Transverse colon (tissue), 4 donors: Measurements from ENCODE around the gene PROZ. TPM values are rescaled to one million over a fixed set of nuclear protein-coding genes. Genes with fewer than 3 reads are reported as not detected.

Experiments used
- DNase-seq: peaks from one replicate; pipeline ENCODE4 v3.0.0-alpha.2; 2019
- H3K27ac ChIP-seq, 4 donors: fragments of 200-600 bp; sonication (generic); 2 replicates each; pipeline ENCODE4 v1.5.1; 2016 to 2018; ENCODE audit warnings: inconsistent platforms in 4 of 4
- H3K27me3 ChIP-seq: fragments of 200-600 bp; sonication (generic); 2 replicates; pipeline ENCODE4 v1.5.1; 2017; ENCODE audit warnings: inconsistent platforms
- H3K36me3 ChIP-seq, 4 donors: fragments of 200-600 bp; sonication (generic); 2 replicates each; pipeline ENCODE4 v1.5.1; 2017 to 2019; ENCODE audit warnings: inconsistent platforms in 4 of 4
- H3K4me1 ChIP-seq, 4 donors: fragments of 200-600 bp; sonication (generic); 2 replicates each; pipeline ENCODE4 v1.5.1; 2017 to 2020; ENCODE audit warnings: inconsistent platforms in 4 of 4
- H3K4me3 ChIP-seq, 4 donors: fragments of 200-600 bp; sonication (generic); 1 replicate in 1 of 4; 2 replicates in 3 of 4; pipeline versions ENCODE4 v1.5.1 to v1.6.1; 2017 to 2019; ENCODE audit warnings: inconsistent platforms in 4 of 4
- H3K9me3 ChIP-seq, 2 donors: fragments of 200-600 bp; sonication (generic); 2 replicates each; pipeline ENCODE4 v1.5.1; 2017 to 2019; ENCODE audit warnings: inconsistent platforms in 2 of 2
- EP300 ChIP-seq: sonication (generic); formaldehyde crosslinking; IDR thresholded peaks from one replicate; pipeline ENCODE4 v1.6.1; 2017; ENCODE audit warnings: antibody characterized with exemption, low read depth
- POLR2A ChIP-seq: fragments of 450-650 bp; IDR thresholded peaks from one replicate; pipeline ENCODE4 v1.6.1; 2016; ENCODE audit warnings: antibody characterized with exemption, mild to moderate bottlenecking, moderate library complexity
- POLR2AphosphoS5 ChIP-seq, 3 donors: sonication (generic); formaldehyde crosslinking; IDR thresholded peaks; one replicate each; pipeline ENCODE4 v1.6.1; 2016; ENCODE audit warnings: antibody characterized with exemption in 3 of 3
- WGBS, 2 donors: methylation state at CpG; one replicate each; pipeline ENCODE4 v1.1.5; 2018; ENCODE audit warnings: low coverage in 1 of 2; 5-methylcytosine and 5-hydroxymethylcytosine counted together
- in situ Hi-C, 4 donors: fragments of 200-750 bp; cut with MboI; loops; one replicate each; pipeline versions ENCODE4 v1.15.0 to v1.15.1; 2017; ENCODE audit warnings: low sequenced_read_pairs in 3 of 4, low pct_ligation_motif_present in 1 of 4, low pct_unique_long_range_greater_than_20kb in 1 of 4
- intact Hi-C: fragments of 100-400 bp; cut with DNase I; formaldehyde crosslinking; loops from one replicate; pipeline ENCODE4 v1.15.1; 2023; ENCODE audit warnings: low total_unique reads
- total RNA-seq, 4 donors: library from RNA; depleted of rRNA; stranded (reverse); fragments of >200 nt; gene quantifications; one replicate each; pipeline ENCODE4 v1.1.0, GENCODE V29; 2016
- TF ChIP-seq, protein P1 (sequence below), 5 experiments: fragments of 200-600 bp in 3 of 5; fragments of 450-650 bp in 2 of 5; sonication (generic) in 3 of 5; IDR thresholded peaks; 1 replicate in 2 of 5; 2 replicates in 3 of 5; pipeline ENCODE4 v1.5.1; 2016 to 2017; ENCODE audit warnings: antibody characterized with exemption in 5 of 5, inconsistent platforms in 3 of 5, mild to moderate bottlenecking in 2 of 5, moderate library complexity in 1 of 5

The PROZ gene
- total RNA-seq, 4 donors from 2014 or later: not detected

GRCh38 chr13:113207460-113207859, 49.0 kb downstream of the PROZ start:
- 37 to 39% methylated on average over 3 of the region's 3 CpGs for WGBS, 2 donors
- intact Hi-C loops: no loop called here
- Histone ChIP-seq H3K27me3 (no peaks in the 10 kb centered on the region), H3K4me1 (peaks cover 30 to 71% (median 42%) of the 10 kb centered on the region in 4 donors), H3K27ac (peak overlapping the region; percentile 99 to 100 (median 100)), H3K4me3 (peak overlapping the region in 3 of 4 donors; percentile 97 to 98 (median 98)), H3K36me3 (no peaks in the 10 kb centered on the region), H3K9me3 (no peaks in the 10 kb centered on the region)
- in situ Hi-C loops: no loop called here
- no peak for DNase-seq
- no peak for TF ChIP-seq POLR2AphosphoS5 (IDR thresholded peaks at IDR 0.05)
- no peak for TF ChIP-seq EP300
- no peak for TF ChIP-seq POLR2A
- TF ChIP-seq, protein P1, sequence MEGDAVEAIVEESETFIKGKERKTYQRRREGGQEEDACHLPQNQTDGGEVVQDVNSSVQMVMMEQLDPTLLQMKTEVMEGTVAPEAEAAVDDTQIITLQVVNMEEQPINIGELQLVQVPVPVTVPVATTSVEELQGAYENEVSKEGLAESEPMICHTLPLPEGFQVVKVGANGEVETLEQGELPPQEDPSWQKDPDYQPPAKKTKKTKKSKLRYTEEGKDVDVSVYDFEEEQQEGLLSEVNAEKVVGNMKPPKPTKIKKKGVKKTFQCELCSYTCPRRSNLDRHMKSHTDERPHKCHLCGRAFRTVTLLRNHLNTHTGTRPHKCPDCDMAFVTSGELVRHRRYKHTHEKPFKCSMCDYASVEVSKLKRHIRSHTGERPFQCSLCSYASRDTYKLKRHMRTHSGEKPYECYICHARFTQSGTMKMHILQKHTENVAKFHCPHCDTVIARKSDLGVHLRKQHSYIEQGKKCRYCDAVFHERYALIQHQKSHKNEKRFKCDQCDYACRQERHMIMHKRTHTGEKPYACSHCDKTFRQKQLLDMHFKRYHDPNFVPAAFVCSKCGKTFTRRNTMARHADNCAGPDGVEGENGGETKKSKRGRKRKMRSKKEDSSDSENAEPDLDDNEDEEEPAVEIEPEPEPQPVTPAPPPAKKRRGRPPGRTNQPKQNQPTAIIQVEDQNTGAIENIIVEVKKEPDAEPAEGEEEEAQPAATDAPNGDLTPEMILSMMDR (IDR thresholded peaks at IDR 0.05): no peak

DNA sequence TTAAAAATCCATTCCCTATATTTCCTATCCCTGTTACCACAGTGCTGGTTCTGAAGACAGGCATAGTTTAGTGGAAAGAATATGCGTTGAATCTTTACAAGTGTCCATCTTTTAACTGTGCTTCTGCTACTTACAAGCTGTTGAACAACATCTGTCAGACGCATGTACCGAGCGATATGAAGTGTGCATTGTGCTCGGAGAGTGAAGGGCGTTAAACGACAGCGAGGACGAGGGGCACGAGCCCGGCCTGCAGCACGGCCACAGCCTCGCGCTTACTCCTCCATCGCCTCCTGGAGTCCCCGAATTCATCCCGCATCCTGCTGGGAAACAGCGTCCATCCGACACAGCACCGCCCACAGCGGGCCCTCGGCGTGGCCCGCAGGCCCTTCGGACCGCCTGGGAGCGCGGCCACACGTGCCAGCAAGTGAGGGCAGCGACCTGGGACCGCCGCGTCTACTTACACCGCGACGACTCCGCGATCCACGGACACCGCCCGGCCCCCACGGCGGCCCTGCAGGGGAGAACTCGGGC, 49.5 kb downstream of the PROZ start:
- in situ Hi-C loops: no loop called here
- WGBS, 2 donors: 0 to 2% methylated on average over 1 to 31 of the region's 44 CpGs

GRCh38 chr13:113208421-113209335, 50.2 kb downstream of the PROZ start, which contains the start of gene PCID2:
PCID2 (minus strand) TSS chr13:113208669; CDS start chr13:113208634, 35 bp downstream.
- no peaks in the 10 kb centered on the region for H3K9me3 ChIP-seq
- intact Hi-C loops: no loop called here
- TF ChIP-seq, protein P1 (IDR thresholded peaks at IDR 0.05): no peak
- TF ChIP-seq EP300 (no peak), POLR2AphosphoS5 (IDR thresholded peaks at IDR 0.05) (peak; percentile 90 to 94 (median 90)), POLR2A (peak; percentile 81)
- peak within 1 kb of the TSS; percentile 99 to 100 (median 100) for H3K27ac ChIP-seq
- H3K4me3 ChIP-seq: peak within 1 kb of the TSS; percentile 97 to 99 (median 98)
- in situ Hi-C loops: no loop called here
- peaks cover 30 to 69% (median 40%) of the 10 kb centered on the region in 4 donors for H3K4me1 ChIP-seq
- 0% methylated on average over 1 to 68 of the region's 103 CpGs for WGBS, 2 donors
- H3K36me3 ChIP-seq: no peaks in the 10 kb centered on the region
- DNase-seq: peak; percentile 91
- H3K27me3 ChIP-seq: no peaks in the 10 kb centered on the region

More for the DNA sequence above, 49.5 kb downstream of the PROZ start:
- peaks cover 30 to 72% (median 42%) of the 10 kb centered on the region in 4 donors for H3K4me1 ChIP-seq
- H3K4me3 ChIP-seq: peak overlapping the region; percentile 97 to 99 (median 98)
- no peaks in the 10 kb centered on the region for H3K27me3 ChIP-seq
- peak; percentile 43 for DNase-seq
- no peaks in the 10 kb centered on the region for H3K9me3 ChIP-seq
- peak overlapping the region; percentile 99 to 100 (median 100) for H3K27ac ChIP-seq
- intact Hi-C loops: no loop called here
- TF ChIP-seq, protein P1 (IDR thresholded peaks at IDR 0.05): no peak
- no peak for TF ChIP-seq EP300
- no peaks in the 10 kb centered on the region for H3K36me3 ChIP-seq

DNA sequence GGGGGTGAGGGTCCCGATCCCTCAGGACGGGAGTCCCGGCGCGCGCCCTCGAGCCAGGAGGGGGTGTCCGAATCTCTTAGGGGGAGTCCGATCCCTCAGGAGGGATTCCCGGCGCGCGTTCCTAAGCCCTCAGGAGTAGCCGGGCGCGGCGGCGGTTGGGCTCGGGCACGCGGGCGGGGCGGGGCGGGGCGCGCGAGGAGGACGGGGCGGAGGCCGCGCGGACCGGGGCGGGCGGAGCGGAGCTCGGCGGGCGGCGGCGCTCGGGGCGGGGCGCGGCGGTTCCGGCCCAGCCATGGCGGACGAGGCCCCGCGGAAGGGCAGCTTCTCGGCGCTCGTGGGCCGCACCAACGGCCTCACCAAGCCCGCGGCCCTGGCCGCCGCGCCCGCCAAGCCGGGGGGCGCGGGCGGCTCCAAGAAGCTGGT, 50.9 kb downstream of the PROZ start, which contains the start of gene CUL4A:
TSS of gene CUL4A (plus strand) at position 278 of the 423 bp plus-strand sequence. CDS start at position 293, 15 bp downstream.
- intact Hi-C loops (no loop called here), in situ Hi-C loops (no loop called here)
- H3K9me3 ChIP-seq: no peaks in the 10 kb centered on the region
- H3K27me3 ChIP-seq: no peaks in the 10 kb centered on the region
- TF ChIP-seq POLR2AphosphoS5 (IDR thresholded peaks at IDR 0.05) (peak in 2 of 3 donors; percentile 32 to 60), EP300 (no peak), POLR2A (no peak)
- TF ChIP-seq, protein P1 (IDR thresholded peaks at IDR 0.05): no peak
- WGBS, 2 donors: no CpG with 5 or more reads among the region's 66 CpGs
- peak; percentile 86 for DNase-seq
- H3K4me1 ChIP-seq: peaks cover 30 to 65% (median 38%) of the 10 kb centered on the region in 4 donors
- H3K27ac ChIP-seq: peak within 1 kb of the TSS; percentile 99 to 100 (median 100)
- H3K36me3 ChIP-seq: no peaks in the 10 kb centered on the region
- H3K4me3 ChIP-seq: peak within 1 kb of the TSS; percentile 97 to 99 (median 98)
